Neuronal stem cell (in vitro differentiated cells): ENCODE data around the gene MRPL57. TPM values are rescaled to one million over a fixed set of nuclear protein-coding genes. Genes with fewer than 3 reads are reported as not detected.

Source experiments
- DNase-seq: peaks from one replicate; pipeline ENCODE4 v3.0.0-alpha.2; 2013; ENCODE audit warnings: low spot score
- H2AFZ ChIP-seq: one replicate; pipeline ENCODE4 v1.6.1; 2013; ENCODE audit warnings: mild to moderate bottlenecking, low read length, inconsistent platforms
- H2AK5ac ChIP-seq: 2 replicates; pipeline ENCODE4 v1.6.1; 2013; ENCODE audit warnings: low read depth, mild to moderate bottlenecking, inconsistent platforms, low read length, moderate library complexity, mixed read lengths
- H2BK120ac ChIP-seq: 2 replicates; pipeline ENCODE4 v1.6.1; 2013; ENCODE audit warnings: low read depth, mild to moderate bottlenecking, inconsistent platforms, low read length, moderate library complexity, mixed read lengths
- H2BK12ac ChIP-seq: one replicate; pipeline ENCODE4 v1.6.1; 2013; ENCODE audit warnings: low read length, inconsistent platforms
- H2BK15ac ChIP-seq: 2 replicates; pipeline ENCODE4 v1.6.1; 2013; ENCODE audit warnings: mild to moderate bottlenecking, low read length, inconsistent platforms, mixed read lengths
- H2BK5ac ChIP-seq: one replicate; pipeline ENCODE4 v1.6.1; 2013; ENCODE audit warnings: inconsistent platforms, mild to moderate bottlenecking, low read length, moderate library complexity
- H3K14ac ChIP-seq: one replicate; pipeline ENCODE4 v1.6.1; 2013; ENCODE audit warnings: low read length, inconsistent platforms
- H3K18ac ChIP-seq: 2 replicates; pipeline ENCODE4 v1.6.1; 2013; ENCODE audit warnings: low read length, inconsistent platforms
- H3K23ac ChIP-seq: 2 replicates; pipeline ENCODE4 v1.6.1; 2013; ENCODE audit warnings: low read depth, mild to moderate bottlenecking, mixed read lengths, low read length, inconsistent platforms; ENCODE audit not compliant: poor library complexity
- H3K27ac ChIP-seq: replicated peaks from 3 replicates; pipeline ENCODE4 v1.5.1; 2013; ENCODE audit warnings: low read length, inconsistent platforms
- H3K27me3 ChIP-seq, 3 experiments: 2 replicates each; pipeline ENCODE4 v1.6.1; 2013; ENCODE audit warnings: low read length in 3 of 3, mild to moderate bottlenecking in 2 of 3, inconsistent platforms in 1 of 3, low read depth in 1 of 3, mixed read lengths in 1 of 3, moderate library complexity in 1 of 3; ENCODE audit not compliant: control insufficient read depth in 3 of 3, insufficient read depth in 3 of 3
- H3K36me3 ChIP-seq, 2 donors: replicated peaks in 1 of 2; 2 replicates each; pipeline ENCODE4 v1.6.1; 2013; ENCODE audit warnings: low read length in 2 of 2; ENCODE audit not compliant: control insufficient read depth in 2 of 2, insufficient read depth in 2 of 2
- H3K4ac ChIP-seq: 2 replicates; pipeline ENCODE4 v1.6.1; 2013; ENCODE audit warnings: inconsistent platforms, mild to moderate bottlenecking, low read length, moderate library complexity
- H3K4me1 ChIP-seq, 2 donors: 1 replicate in 1 of 2; 2 replicates in 1 of 2; pipeline ENCODE4 v1.6.1; 2013; ENCODE audit warnings: low read length in 2 of 2, low read depth in 1 of 2; ENCODE audit not compliant: control insufficient read depth in 2 of 2, insufficient read depth in 1 of 2
- H3K4me2 ChIP-seq: one replicate; pipeline ENCODE4 v1.6.1; 2013; ENCODE audit warnings: mild to moderate bottlenecking, low read length, inconsistent platforms; ENCODE audit not compliant: insufficient read depth, poor library complexity, severe bottlenecking
- H3K4me3 ChIP-seq, 2 donors: 2 replicates each; pipeline ENCODE4 v1.5.1; 2013; ENCODE audit warnings: low read length in 2 of 2, mild to moderate bottlenecking in 2 of 2, inconsistent platforms in 1 of 2, moderate library complexity in 1 of 2
- H3K79me1 ChIP-seq: one replicate; pipeline ENCODE4 v1.6.1; 2013; ENCODE audit warnings: low read depth, mild to moderate bottlenecking, inconsistent platforms, low read length, moderate library complexity
- H3K9ac ChIP-seq: one replicate; pipeline ENCODE4 v1.6.1; 2013; ENCODE audit warnings: mild to moderate bottlenecking, low read depth, low read length, inconsistent platforms; ENCODE audit not compliant: poor library complexity
- H3K9me3 ChIP-seq, 2 donors: replicated peaks in 1 of 2; 2 replicates each; pipeline versions ENCODE3 to v1.6.1; 2013; ENCODE audit warnings: low read length in 2 of 2, mild to moderate bottlenecking in 2 of 2, inconsistent platforms in 1 of 2, low read depth in 1 of 2, mixed read lengths in 1 of 2, moderate library complexity in 1 of 2; ENCODE audit not compliant: control insufficient read depth in 2 of 2, insufficient read depth in 1 of 2
- H4K8ac ChIP-seq: one replicate; pipeline ENCODE4 v1.6.1; 2013; ENCODE audit warnings: low read depth, mild to moderate bottlenecking, inconsistent platforms, low read length, moderate library complexity
- H4K91ac ChIP-seq: one replicate; pipeline ENCODE4 v1.6.1; 2013; ENCODE audit warnings: low read length, low read depth, mild to moderate bottlenecking, inconsistent platforms; ENCODE audit not compliant: poor library complexity
- WGBS, 2 donors: extraction: QIAGEN DNeasy Blood & Tissue Kit; methylation state at CpG; one replicate each; pipeline ENCODE4 v1.1.7; 2013; ENCODE audit warnings: missing lambda C conversion rate in 2 of 2, mixed read lengths in 1 of 2; ENCODE audit not compliant: insufficient read length in 2 of 2, insufficient replicate concordance in 1 of 2; ENCODE audit errors: extremely low coverage in 2 of 2; 5-methylcytosine and 5-hydroxymethylcytosine counted together
- polyA plus RNA-seq, 2 experiments: library from polyadenylated mRNA; stranded (reverse); fragments of 200-250 nt; gene quantifications; one replicate each; pipeline ENCODE4 v1.2.3, GENCODE V29; 2013

Gene MRPL57
- 22.9 TPM for polyA plus RNA-seq (2013, experiment 1 of 2)
- 22.6 TPM for polyA plus RNA-seq (2013, experiment 2 of 2)

DNA sequence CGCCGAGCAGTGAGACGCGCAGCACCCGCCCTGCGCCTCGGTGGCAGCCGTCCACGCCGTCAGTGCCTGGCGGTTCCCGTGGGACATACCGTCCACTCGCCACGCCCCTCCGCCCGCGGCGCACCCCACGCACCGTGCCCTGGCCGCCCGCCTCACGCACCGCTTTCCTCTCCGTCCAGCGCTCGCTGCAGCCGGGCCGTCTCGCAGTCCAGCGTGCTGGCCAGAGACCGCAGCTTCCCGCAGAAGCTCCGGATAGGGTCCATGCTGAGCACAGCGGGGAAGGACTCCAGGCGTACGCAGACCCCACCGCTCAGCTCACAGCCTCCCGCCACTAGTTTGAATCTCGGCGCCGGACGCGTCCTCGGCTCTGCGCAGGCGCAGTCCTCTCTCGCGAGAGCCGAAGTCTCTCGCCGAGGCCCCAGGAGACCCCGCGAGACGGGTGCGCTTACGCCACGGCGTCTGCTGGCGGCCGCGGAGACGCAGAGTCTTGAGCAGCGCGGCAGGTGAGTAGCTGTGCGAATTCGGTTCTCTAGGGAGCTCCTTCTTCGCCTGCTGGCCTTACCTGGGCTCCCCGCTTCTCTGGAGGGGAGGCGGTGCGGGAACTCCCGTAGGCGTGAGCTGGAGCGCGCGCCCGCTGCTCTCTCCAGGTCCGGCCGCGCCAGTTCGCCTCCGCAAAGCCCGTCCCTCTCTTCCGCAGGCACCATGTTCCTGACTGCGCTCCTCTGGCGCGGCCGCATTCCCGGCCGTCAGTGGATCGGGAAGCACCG is at the start of gene MRPL57, which contains the start of gene SKA3:
TSS of gene MRPL57 (plus strand) at position 444 of the 767 bp plus-strand sequence. CDS start at position 703, 259 bp downstream.
TSS of gene SKA3 (minus strand) at position 338 of the 767 bp plus-strand sequence. CDS start at position 263, 75 bp downstream.
- H3K23ac ChIP-seq, result peak within 1 kb of the TSS; percentile 94
- peak within 1 kb of the TSS; percentile 86 for H4K8ac ChIP-seq
- H4K91ac ChIP-seq, result peak within 1 kb of the TSS; percentile 89
- peak within 1 kb of the TSS; percentile 99 for H3K9ac ChIP-seq
- H3K9me3 ChIP-seq, result peaks cover 0 to 8% of the 10 kb centered on the region in 2 donors
- peak within 1 kb of the TSS; percentile 77 for H3K4me2 ChIP-seq
- H2BK12ac ChIP-seq, result no peak within 1 kb of the TSS
- no CpG with 5 or more reads among the region's 93 CpGs for WGBS, 2 donors
- peak within 1 kb of the TSS; percentile 95 for H2BK120ac ChIP-seq
- peaks cover 3 to 32% of the 10 kb centered on the region in 2 donors for H3K36me3 ChIP-seq
- no peak within 1 kb of the TSS for H3K4ac ChIP-seq
- peak within 1 kb of the TSS; percentile 98 for H3K14ac ChIP-seq
- peak within 1 kb of the TSS; percentile 97 for H2AFZ ChIP-seq
- H3K4me1 ChIP-seq, result peaks cover 0 to 2% of the 10 kb centered on the region in 2 donors
- DNase-seq, result peak; percentile 95
- H2BK5ac ChIP-seq, result peak within 1 kb of the TSS; percentile 69
- H2AK5ac ChIP-seq, result peak within 1 kb of the TSS; percentile 90
- no peaks in the 10 kb centered on the region for H3K27me3 ChIP-seq
- peaks cover 10% of the 10 kb centered on the region for H3K79me1 ChIP-seq
- peak within 1 kb of the TSS; percentile 79 to 92 for H3K4me3 ChIP-seq
- peak within 1 kb of the TSS; percentile 92 for H3K27ac ChIP-seq
- H3K18ac ChIP-seq, result peak within 1 kb of the TSS; percentile 99
- H2BK15ac ChIP-seq, result peak within 1 kb of the TSS; percentile 65

GRCh38 chr13:21130116-21130515 is 46.3 kb upstream of the MRPL57 start:
- peaks cover 2% of the 10 kb centered on the region for H3K79me1 ChIP-seq
- H3K18ac ChIP-seq, result no peak overlapping the region
- no peak overlapping the region for H2AFZ ChIP-seq
- no peak overlapping the region for H2BK120ac ChIP-seq
- no peak overlapping the region for H3K27ac ChIP-seq
- H3K9ac ChIP-seq, result no peak overlapping the region
- H3K4ac ChIP-seq, result no peak overlapping the region
- H3K27me3 ChIP-seq, result no peaks in the 10 kb centered on the region
- H4K91ac ChIP-seq, result no peak overlapping the region
- no peak overlapping the region for H3K4me3 ChIP-seq
- no peak overlapping the region for H3K14ac ChIP-seq
- no peak overlapping the region for H2AK5ac ChIP-seq
- DNase-seq, result no peak
- no peaks in the 10 kb centered on the region for H3K36me3 ChIP-seq
- no peak overlapping the region for H3K4me2 ChIP-seq
- peaks cover 0 to 2% of the 10 kb centered on the region in 2 donors for H3K9me3 ChIP-seq
- no peak overlapping the region for H2BK12ac ChIP-seq
- H2BK15ac ChIP-seq, result no peak overlapping the region
- H3K4me1 ChIP-seq, result no peaks in the 10 kb centered on the region
- H3K23ac ChIP-seq, result no peak overlapping the region
- WGBS, 2 donors, result no CpG with 5 or more reads among the region's 2 CpGs
- H2BK5ac ChIP-seq, result no peak overlapping the region
- H4K8ac ChIP-seq, result no peak overlapping the region

DNA sequence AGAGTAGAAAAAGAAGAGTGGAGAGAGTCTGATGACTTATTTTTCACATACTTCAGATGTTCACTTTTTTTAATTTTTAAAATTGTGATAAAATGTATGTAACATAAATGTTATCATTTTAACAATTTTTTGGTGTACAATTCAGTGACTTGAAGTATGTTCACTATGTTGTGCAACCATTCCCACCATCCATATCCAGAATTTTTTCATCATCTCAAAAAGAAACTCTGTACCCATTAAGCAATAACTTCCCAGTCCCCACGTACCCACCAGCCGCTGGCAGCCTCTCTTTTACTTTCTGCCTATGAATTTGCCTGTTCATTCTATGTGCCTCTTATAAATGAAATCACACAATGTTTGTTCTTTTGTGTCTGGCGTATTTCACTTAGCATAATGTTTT is 43.4 kb upstream of the MRPL57 start:
- no peak overlapping the region for H3K4ac ChIP-seq
- WGBS, 2 donors, result no CpG with 5 or more reads among the region's 3 CpGs
- no peak overlapping the region for H3K27ac ChIP-seq
- no peak overlapping the region for H2AK5ac ChIP-seq
- H3K79me1 ChIP-seq, result peaks cover 2% of the 10 kb centered on the region
- no peaks in the 10 kb centered on the region for H3K36me3 ChIP-seq
- H3K14ac ChIP-seq, result no peak overlapping the region
- H3K9me3 ChIP-seq, result peaks cover 0 to 2% of the 10 kb centered on the region in 2 donors
- no peaks in the 10 kb centered on the region for H3K4me1 ChIP-seq
- no peak overlapping the region for H3K4me2 ChIP-seq
- no peak overlapping the region for H3K4me3 ChIP-seq
- no peak overlapping the region for H2BK120ac ChIP-seq
- H4K8ac ChIP-seq, result no peak overlapping the region
- H3K18ac ChIP-seq, result no peak overlapping the region
- no peak overlapping the region for H3K9ac ChIP-seq
- H2BK15ac ChIP-seq, result no peak overlapping the region
- no peak overlapping the region for H2BK12ac ChIP-seq
- no peak for DNase-seq
- no peak overlapping the region for H2AFZ ChIP-seq
- H3K27me3 ChIP-seq, result no peaks in the 10 kb centered on the region
- no peak overlapping the region for H2BK5ac ChIP-seq
- H3K23ac ChIP-seq, result no peak overlapping the region
- no peak overlapping the region for H4K91ac ChIP-seq

DNA sequence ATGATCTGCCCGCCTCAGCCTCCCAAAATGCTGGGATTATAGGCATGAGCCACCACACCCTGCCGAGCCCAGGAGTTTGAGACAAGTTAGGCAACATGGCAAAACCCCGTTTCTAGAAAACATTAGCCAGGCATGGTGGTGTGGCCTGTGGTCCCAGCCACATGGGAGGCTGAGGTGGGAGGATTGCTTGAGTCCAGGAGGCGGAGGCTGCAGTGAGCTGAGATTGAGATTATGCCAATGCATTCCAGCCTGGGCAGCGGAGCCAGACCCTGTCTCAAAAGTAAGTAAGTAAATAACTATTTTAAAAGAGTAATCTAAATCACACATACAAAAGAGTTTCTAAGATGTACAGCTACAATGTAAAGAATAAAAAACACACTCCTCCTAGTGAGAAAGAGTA is 42.0 kb upstream of the MRPL57 start:
- H3K27me3 ChIP-seq, result no peaks in the 10 kb centered on the region
- DNase-seq, result no peak
- H2BK120ac ChIP-seq, result no peak overlapping the region
- no peak overlapping the region for H4K8ac ChIP-seq
- H3K4ac ChIP-seq, result no peak overlapping the region
- H3K36me3 ChIP-seq, result no peaks in the 10 kb centered on the region
- H3K4me2 ChIP-seq, result no peak overlapping the region
- no peak overlapping the region for H3K23ac ChIP-seq
- no peak overlapping the region for H3K18ac ChIP-seq
- H4K91ac ChIP-seq, result no peak overlapping the region
- no peak overlapping the region for H3K9ac ChIP-seq
- H2BK12ac ChIP-seq, result no peak overlapping the region
- no peak overlapping the region for H3K14ac ChIP-seq
- H3K4me3 ChIP-seq, result no peak overlapping the region
- H3K27ac ChIP-seq, result no peak overlapping the region
- H2BK5ac ChIP-seq, result no peak overlapping the region
- no peak overlapping the region for H2AFZ ChIP-seq
- H2BK15ac ChIP-seq, result no peak overlapping the region
- H2AK5ac ChIP-seq, result peak overlapping the region; percentile 1
- no CpG with 5 or more reads among the region's 5 CpGs for WGBS, 2 donors
- peaks cover 2% of the 10 kb centered on the region for H3K79me1 ChIP-seq
- peaks cover 0 to 1% of the 10 kb centered on the region in 2 donors for H3K4me1 ChIP-seq
- H3K9me3 ChIP-seq, result peaks cover 0 to 2% of the 10 kb centered on the region in 2 donors
